Breast epithelium (tissue), 4 donors: ENCODE measurements around the gene PRR18. TPM values are rescaled to one million over a fixed set of nuclear protein-coding genes. Genes with fewer than 3 reads are reported as not detected.

Source experiments
- DNase-seq, 2 donors: peaks; one replicate each; pipeline ENCODE4 v3.0.0-alpha.2; 2019; ENCODE audit warnings: low spot score in 2 of 2
- H3K27ac ChIP-seq, 2 donors: fragments of 200-600 bp; sonication (generic) in 1 of 2; one replicate each; pipeline ENCODE4 v1.5.1; 2016 to 2019; ENCODE audit warnings: mild to moderate bottlenecking in 1 of 2
- H3K27me3 ChIP-seq, 2 donors: fragments of 200-600 bp; sonication (generic) in 1 of 2; one replicate each; pipeline versions ENCODE4 v1.5.1 to v1.6.0; 2017 to 2019; ENCODE audit warnings: control low read depth in 1 of 2, mild to moderate bottlenecking in 1 of 2
- H3K36me3 ChIP-seq: fragments of 200-600 bp; one replicate; pipeline ENCODE4 v1.5.1; 2019
- H3K4me1 ChIP-seq, 2 donors: fragments of 200-600 bp; sonication (generic); one replicate each; pipeline ENCODE4 v1.5.1; 2016 to 2019; ENCODE audit warnings: control low read depth in 1 of 2
- H3K4me3 ChIP-seq, 3 donors: fragments of 200-600 bp; sonication (generic); 1 replicate in 2 of 3; 2 replicates in 1 of 3; pipeline ENCODE4 v1.5.1; 2016 to 2019; ENCODE audit warnings: mild to moderate bottlenecking in 3 of 3, moderate library complexity in 2 of 3
- H3K9me3 ChIP-seq, 2 donors: fragments of 200-600 bp; sonication (generic) in 1 of 2; one replicate each; pipeline ENCODE4 v1.5.1; 2016 to 2019; ENCODE audit warnings: control low read depth in 1 of 2
- CTCF ChIP-seq, 3 donors: fragments of 450-650 bp; IDR thresholded peaks; one replicate each; pipeline ENCODE4 v1.5.1; 2016 to 2017; ENCODE audit warnings: antibody characterized with exemption in 3 of 3, mild to moderate bottlenecking in 3 of 3, moderate library complexity in 3 of 3
- POLR2A ChIP-seq: fragments of 450-650 bp; IDR thresholded peaks from one replicate; pipeline ENCODE4 v1.6.1; 2016; ENCODE audit warnings: antibody characterized with exemption, mild to moderate bottlenecking, moderate library complexity
- POLR2AphosphoS5 ChIP-seq, 3 donors: sonication (generic); formaldehyde crosslinking; IDR thresholded peaks; one replicate each; pipeline ENCODE4 v1.6.1; 2017; ENCODE audit warnings: antibody characterized with exemption in 3 of 3
- intact Hi-C: fragments of 100-400 bp; cut with DNase I; formaldehyde crosslinking; loops from one replicate; pipeline ENCODE4 v1.15.1; 2023; ENCODE audit warnings: low total_unique reads
- total RNA-seq, 3 donors: library from RNA; depleted of rRNA; stranded (reverse); fragments of >200 nt; gene quantifications; one replicate each; pipeline ENCODE4 v1.1.0, GENCODE V29; 2016

PRR18 gene
- total RNA-seq, 3 donors from 2014 or later: 0.29 TPM; not detected in 2

- Histone ChIP-seq H3K4me1 (no peaks in the 10 kb centered on the region), H3K4me3 (no peak overlapping the region), H3K27me3 (peaks cover 0 to 23% of the 10 kb centered on the region in 2 donors), H3K36me3 (no peaks in the 10 kb centered on the region), H3K27ac (no peak overlapping the region), H3K9me3 (no peaks in the 10 kb centered on the region)
- intact Hi-C loops: no loop called here
- no peak for TF ChIP-seq CTCF (IDR thresholded peaks at IDR 0.05)
- TF ChIP-seq POLR2A: no peak
- no peak for TF ChIP-seq POLR2AphosphoS5 (IDR thresholded peaks at IDR 0.05)
- no peak for DNase-seq
These were observed 39.8 kb downstream of the PRR18 start for GRCh38 chr6:166268431-166268830.

GRCh38 chr6:166267526-166267925 lies 40.7 kb downstream of the PRR18 start:
- H3K27ac ChIP-seq: no peak overlapping the region
- TF ChIP-seq POLR2AphosphoS5 (IDR thresholded peaks at IDR 0.05): no peak
- no peak for TF ChIP-seq POLR2A
- no peak for TF ChIP-seq CTCF (IDR thresholded peaks at IDR 0.05)
- no peaks in the 10 kb centered on the region for H3K36me3 ChIP-seq
- intact Hi-C loops: no loop called here
- H3K4me3 ChIP-seq: no peak overlapping the region
- H3K4me1 ChIP-seq: no peaks in the 10 kb centered on the region
- H3K27me3 ChIP-seq: peaks cover 0 to 23% of the 10 kb centered on the region in 2 donors
- no peaks in the 10 kb centered on the region for H3K9me3 ChIP-seq
- no peak for DNase-seq

- Histone ChIP-seq H3K27me3 (peaks cover 0 to 20% of the 10 kb centered on the region in 2 donors), H3K27ac (no peak overlapping the region), H3K4me3 (no peak overlapping the region), H3K4me1 (no peaks in the 10 kb centered on the region), H3K36me3 (no peaks in the 10 kb centered on the region), H3K9me3 (no peaks in the 10 kb centered on the region)
- intact Hi-C loops: no loop called here
- TF ChIP-seq POLR2A: no peak
- TF ChIP-seq POLR2AphosphoS5 (IDR thresholded peaks at IDR 0.05): no peak
- no peak for TF ChIP-seq CTCF (IDR thresholded peaks at IDR 0.05)
- DNase-seq: no peak
These were observed 41.9 kb downstream of the PRR18 start for GRCh38 chr6:166266336-166266735.

- Histone ChIP-seq H3K27ac (no peak overlapping the region), H3K27me3 (no peaks in the 10 kb centered on the region), H3K4me3 (no peak overlapping the region), H3K9me3 (no peaks in the 10 kb centered on the region), H3K4me1 (no peaks in the 10 kb centered on the region), H3K36me3 (no peaks in the 10 kb centered on the region)
- TF ChIP-seq CTCF (IDR thresholded peaks at IDR 0.05) (no peak), POLR2A (no peak), POLR2AphosphoS5 (IDR thresholded peaks at IDR 0.05) (no peak)
- no peak for DNase-seq
- intact Hi-C loops: no loop called here
These were observed 45.3 kb downstream of the PRR18 start for GRCh38 chr6:166262743-166263515.

- DNase-seq: no peak
- Histone ChIP-seq H3K4me1 (no peaks in the 10 kb centered on the region), H3K27me3 (peaks cover 0 to 12% of the 10 kb centered on the region in 2 donors), H3K9me3 (no peaks in the 10 kb centered on the region), H3K27ac (peak overlapping the region in 1 of 2 donors; percentile 25), H3K4me3 (no peak overlapping the region), H3K36me3 (no peaks in the 10 kb centered on the region)
- TF ChIP-seq POLR2AphosphoS5 (IDR thresholded peaks at IDR 0.05): no peak
- TF ChIP-seq POLR2A: no peak
- TF ChIP-seq CTCF (IDR thresholded peaks at IDR 0.05): no peak
- intact Hi-C loops: no loop called here
These were observed 48.8 kb downstream of the PRR18 start for GRCh38 chr6:166259296-166259977.
